HG02884 (cell line): Measurements from ENCODE around the gene NR3C1.

Source experiments
- ATAC-seq: cut with Tn5 transposase; IDR thresholded peaks from one replicate; pipeline ENCODE4 v1.9.1; 2021; ENCODE audit warnings: mild to moderate bottlenecking, moderate library complexity; ENCODE audit not compliant: unreplicated experiment

NR3C1 gene

DNA sequence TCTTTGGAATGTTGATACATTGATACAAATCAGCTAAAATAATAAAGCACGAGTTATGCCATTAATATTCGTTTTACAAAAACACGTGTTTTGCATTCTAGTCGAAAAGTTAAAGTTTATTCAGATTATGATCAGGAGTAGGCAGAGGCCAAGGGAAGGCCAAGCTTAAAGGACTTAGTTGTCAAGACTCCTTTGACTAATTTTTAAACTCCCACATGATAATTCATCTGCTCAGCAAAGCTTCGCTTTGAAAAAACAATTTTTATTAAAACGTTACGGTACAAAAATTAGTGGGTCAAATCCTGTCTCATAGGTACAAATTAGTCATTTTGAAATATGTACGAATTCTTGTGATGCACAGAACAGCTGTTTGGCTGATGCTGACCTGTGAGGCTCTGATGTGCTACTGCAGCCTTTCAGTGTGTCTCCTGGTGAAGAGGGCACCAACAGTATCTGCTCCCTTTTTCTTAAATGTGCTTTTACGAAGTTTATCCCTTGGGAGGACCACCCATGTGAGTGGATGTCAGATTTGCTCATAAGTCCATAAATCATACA lies 23.0 kb upstream of the NR3C1 start:
- peak; percentile 85 for ATAC-seq

DNA sequence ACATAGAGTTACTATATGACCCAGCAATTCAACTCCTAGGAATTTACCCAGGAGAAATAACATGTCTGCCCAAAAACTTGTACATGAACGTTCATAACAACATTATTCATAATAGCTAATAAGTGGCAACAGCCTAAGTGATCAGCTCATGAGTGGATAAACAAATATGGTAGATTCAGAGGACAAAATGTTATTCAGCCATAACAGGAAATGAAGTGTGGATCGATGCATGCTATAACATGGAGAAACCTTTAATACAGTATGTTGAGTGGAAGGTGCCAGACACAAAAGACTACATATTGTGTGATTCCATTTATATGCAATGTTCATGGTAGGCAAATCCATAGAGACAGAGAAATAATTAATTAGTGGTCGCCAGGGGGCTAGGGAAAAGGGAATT lies 22.3 kb upstream of the NR3C1 start:
- no peak for ATAC-seq

DNA sequence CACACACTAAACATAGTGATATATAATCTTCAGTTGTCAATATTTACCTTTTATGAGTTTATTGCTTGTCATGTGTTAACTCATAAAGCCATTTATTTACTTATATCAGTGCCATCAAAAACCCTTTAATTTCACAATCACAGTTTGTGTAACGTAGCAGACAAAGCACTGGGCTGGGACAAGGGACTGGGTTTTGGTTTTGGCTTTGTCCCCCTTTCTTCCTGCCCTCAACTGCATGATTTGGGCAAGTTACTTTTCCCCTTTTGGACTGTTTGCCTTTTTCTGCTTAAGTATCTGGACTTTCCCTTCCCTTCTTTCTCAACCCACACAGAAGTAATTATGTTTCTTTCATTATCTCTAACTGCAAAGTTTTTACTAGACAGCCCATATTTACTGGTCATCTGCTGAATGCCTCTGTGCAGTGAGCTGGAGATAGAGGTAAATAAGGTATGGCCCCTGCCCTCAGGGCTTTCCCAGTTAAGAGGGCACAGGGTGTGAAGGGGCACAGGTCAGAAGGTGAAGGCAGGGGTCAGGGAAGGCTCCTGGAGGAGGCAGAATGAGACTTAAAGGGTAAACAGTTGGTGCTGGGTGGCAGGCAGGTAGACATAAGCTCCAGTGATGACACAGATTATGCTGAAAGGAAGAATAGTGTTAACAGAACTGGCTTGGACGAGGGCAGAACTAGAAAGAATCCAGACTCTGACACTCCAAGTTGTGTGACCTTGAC lies 14.8 kb upstream of the NR3C1 start:
- ATAC-seq: peak; percentile 59

DNA sequence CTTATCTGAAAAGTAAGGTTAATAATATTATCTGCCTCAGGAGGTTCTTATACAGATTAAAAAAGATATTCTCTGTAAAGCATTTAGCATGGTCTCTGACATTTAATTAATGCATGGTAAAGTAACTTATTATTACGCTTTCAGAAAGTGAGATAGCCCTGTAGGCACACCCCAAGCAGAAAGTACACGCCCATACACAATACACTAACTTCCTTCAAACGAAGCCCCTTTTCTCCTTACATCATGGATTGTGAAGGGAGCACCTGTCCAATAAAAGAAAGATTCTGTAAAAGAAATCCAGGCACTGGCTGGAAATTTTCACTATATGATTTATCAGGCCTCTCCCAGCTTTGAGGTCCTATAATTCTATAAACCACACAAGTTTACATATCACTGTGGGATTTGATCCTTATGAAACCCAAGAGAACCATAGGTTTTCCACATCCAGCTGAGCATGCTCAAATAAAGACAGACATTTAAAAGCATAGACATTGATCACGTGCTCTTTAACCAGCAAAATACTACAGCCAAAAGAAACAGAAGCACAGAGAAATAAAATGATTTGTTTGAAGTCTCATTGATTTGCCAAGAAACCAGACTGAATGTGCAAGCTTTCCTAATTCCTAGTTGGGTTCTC lies 14.1 kb upstream of the NR3C1 start:
- ATAC-seq: no peak

DNA sequence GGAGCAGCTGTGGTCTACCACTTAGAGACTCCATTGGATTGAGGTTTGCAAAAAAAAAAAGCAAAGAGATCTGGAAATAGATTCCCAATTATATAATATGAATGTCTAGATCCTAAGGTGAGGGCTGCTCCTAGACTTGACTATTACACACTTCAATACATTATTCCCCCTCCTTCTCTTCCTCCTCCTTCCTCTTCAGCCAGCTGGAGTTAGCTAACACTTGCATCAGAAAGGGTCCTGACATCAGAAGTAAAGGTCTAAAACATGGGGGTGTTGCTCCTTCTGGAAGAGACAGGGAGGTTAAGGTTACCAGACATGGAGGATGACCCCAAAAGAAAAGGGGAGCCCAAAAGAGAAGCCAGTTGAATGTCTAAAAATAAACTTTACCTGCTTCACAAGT lies 12.9 kb upstream of the NR3C1 start:
- ATAC-seq: no peak

DNA sequence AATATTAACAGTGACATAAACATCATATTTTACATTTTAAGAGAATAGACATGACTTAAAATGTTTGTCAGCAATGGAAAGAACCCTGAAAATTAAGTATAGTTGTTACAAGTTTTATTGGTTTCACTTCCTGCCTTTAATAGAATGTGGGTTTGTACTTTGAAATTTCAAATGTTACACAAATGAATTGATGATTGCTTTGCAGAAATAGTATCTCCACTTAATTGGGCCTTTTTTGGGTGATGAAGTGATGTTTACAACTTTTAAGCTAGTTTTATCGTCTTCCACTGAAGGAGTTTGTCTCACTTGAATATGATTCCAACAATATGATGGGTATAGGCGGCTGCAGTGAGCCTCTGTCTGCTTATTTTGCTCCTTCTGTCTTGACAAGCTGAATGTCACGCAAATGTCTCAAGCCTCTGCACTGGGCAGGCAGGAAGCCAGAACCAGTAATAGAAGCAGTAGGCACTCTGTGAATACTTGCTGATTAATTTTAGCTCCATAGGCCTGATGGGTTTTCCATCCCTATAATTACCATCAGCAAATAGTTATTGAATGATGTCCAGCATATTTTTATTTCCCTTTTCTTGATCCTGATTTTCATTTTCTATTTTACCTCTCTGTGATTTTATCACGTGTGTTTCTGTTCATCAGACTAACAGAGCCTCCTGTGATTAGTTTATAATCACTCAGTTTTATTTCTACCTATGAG lies 10.6 kb upstream of the NR3C1 start:
- ATAC-seq: peak; percentile 73

DNA sequence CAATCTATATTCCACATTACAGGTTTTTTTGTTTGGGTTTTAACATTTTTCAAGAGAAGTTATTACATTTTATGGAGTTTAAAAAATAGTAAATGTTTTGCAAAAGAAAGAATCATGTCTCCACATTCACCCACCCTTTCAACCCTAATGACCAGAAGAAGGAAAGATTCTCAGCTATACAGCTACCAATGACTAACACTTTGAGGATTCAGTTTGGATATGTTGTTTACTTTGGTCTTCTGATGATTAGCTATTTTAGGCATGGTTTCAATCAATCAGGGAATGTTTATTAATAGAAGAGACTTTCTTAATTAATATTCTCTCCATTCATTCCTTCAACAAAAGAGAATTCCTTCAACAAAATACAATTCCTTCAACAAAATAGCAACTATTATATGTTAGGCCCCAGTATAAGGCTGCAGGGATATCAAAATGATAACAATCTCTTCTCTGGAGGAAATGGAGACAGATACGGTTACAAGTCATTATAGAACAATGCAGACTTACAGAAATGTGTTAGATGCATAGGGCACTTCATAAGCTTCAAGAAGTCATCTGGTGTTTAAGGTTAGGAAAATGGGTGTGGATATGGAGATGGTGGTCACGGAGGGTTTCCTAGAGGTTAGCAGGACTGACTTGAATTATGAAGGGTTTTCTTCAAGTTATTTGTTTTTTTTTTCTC lies 9.3 kb upstream of the NR3C1 start:
- no peak for ATAC-seq

DNA sequence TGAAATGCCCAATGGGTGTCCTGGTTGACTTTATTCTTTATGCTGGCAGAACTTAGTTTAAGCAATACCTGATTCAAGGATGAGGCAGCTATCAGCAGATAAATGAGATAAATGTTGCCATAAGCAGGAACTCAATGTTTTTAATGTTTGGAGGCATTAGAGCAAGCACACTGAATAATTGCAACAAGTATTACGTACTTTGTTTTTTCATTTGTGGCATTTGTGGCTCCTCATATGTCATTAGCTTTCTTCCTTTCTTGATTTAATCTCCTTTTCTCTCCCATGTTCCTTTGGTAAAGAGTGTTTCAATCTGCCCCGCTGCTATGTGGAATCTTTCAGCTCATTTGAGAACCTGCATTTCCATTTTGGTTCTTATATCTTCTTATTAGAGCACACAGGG lies 6.4 kb upstream of the NR3C1 start:
- no peak for ATAC-seq

DNA sequence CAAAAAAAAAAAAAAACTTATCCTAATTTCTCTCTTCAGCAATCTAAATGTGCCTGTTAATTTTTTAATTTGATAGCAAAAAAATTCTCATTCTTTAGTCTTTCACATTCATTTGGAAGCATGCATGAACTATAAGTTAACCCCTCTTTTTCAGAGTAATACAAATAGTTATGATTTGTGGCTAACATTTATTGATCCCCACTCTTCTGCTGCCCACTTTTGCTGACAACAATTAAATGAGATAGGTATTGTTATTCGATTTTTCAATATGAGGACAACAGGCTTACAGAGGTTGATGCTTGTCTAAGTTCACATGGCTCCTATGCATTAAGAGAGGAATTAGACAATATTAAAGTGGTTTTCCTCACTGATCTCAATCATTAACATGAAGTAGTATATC lies 2.9 kb upstream of the NR3C1 start:
- ATAC-seq: no peak

DNA sequence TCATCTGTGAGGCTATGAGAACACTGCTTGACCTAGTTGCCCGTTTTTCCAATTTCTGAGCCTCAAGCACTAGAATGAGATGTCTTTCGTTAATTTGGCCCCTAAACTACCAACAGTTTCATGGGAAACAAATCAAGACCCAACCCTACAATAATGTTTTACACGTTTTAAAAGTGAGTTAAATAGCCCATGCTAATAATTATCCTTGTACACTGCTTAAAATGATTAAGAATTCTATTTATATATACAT lies 2.3 kb upstream of the NR3C1 start:
- no peak for ATAC-seq

DNA sequence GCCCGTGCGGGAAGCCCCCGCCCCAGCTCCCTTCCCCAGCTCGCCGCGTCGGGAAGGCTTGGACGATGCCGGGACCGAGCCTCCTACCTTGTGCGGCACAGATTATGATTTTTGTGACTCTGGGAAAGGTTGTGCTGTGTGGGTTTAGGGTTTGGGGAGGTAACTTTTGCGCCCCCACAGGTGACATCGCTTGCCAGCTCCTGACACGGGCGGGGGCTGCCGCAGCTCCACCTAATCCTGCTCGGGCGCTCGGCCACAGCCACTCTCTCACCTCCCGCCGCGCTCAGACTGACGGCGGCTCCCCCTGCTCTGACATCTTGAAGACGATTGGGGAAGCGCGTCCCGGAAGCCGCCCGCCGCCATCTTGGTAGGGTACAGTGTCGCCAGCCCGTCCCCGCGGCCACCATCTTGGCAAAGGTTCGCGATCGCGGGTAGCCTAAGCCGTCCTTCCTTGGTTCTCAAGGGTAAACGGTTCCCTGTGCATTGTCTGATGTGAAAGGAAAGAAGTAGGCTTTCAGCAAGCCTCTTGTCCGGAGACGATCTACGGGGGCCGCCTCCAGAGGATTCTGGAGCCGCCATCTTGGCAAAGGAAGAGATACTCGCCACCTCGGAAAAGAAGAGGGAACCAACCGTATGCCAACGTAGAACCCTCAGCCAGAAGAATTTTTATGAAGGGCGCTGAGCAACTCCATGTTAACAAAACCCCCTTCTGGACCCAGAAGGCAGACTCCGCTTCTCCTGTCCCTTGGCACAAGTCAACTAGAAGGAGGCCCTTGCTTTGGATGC lies 1.8 kb upstream of the NR3C1 start:
- peak; percentile 23 for ATAC-seq

DNA sequence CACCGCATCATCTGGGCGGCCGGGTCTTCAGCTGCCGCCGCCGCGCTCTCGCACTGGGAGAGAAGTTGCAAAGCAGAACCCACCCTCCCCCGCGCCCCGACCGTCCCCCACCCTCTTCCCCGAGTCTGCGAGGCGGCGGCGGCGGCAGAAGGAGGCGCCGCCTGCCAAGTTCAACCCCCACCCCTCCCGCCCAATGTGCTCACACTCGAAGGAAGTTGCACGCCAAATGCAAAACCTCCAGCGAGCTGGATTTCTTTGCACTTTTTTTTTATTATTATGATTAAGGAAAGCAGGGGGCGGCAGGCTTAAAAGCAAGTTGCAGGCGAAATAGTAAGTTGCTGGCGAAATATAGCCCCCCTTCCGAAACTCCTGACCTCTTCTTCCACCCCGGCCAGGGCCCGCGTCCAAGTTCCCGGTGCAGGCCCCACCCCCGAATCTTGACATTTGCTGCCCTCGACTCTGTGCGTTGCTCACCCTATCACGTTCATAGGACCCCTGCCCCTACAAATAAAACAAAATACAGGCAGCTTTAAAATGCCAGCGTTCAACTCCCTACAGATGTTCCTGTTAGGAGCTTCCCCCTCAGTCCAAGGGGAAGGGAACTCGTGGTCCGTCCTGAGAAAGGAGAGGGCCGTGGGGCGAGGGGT lies 1.1 kb upstream of the NR3C1 start:
- ATAC-seq: peak; percentile 16

DNA sequence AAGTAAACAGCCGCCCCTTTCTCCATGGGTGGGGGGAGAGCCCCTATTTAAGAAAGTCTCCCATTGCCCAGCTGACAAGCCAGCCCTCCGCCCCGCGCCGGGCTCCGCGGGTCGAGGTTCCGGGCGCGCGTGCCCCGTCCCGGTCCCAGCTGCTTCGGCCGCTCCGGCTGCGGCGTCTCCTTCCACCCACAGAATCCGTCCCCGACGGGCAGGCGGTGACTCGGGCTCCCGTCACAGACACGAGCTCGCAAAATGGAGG lies 223 bp downstream of the NR3C1 start:
- peak; percentile 6 for ATAC-seq

DNA sequence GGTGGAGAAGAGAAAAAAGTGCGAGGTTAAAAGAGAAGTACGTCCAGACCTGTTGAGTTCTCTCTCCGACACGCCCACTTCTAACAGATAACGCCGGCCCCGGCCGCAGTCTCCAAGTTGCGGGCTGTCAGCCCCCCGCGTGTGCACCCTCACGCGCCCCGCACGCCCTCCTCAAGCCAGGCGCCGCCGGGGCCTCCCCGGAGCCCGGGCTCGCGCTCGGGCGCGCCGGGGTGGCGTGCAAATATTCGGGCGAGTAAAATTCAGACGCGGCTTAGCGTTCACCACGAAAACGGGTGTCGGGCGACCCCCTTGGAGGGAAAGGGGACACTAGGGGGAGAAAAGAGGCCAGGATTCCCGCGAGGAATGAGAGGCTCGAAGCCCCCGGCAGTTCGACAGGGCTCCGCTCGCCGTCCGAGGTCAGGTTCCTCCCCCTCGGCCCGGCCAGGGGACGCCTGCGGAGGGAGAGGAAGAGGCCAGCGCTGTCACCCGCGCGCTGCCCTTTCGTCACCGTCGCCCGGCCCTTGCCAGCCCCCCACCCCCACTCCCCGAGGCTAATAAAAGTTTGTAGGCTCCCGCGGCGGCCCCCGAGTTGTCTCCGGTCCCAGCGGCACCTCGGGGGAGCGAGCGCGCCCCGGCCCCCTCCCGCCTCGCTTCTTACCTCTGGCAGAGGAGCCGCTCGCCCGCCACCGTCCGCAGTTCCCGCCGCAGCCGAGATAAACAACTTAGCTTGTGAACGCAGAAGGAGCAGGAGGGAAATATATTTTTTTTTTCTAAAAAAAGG lies 743 bp downstream of the NR3C1 start:
- ATAC-seq: no peak

DNA sequence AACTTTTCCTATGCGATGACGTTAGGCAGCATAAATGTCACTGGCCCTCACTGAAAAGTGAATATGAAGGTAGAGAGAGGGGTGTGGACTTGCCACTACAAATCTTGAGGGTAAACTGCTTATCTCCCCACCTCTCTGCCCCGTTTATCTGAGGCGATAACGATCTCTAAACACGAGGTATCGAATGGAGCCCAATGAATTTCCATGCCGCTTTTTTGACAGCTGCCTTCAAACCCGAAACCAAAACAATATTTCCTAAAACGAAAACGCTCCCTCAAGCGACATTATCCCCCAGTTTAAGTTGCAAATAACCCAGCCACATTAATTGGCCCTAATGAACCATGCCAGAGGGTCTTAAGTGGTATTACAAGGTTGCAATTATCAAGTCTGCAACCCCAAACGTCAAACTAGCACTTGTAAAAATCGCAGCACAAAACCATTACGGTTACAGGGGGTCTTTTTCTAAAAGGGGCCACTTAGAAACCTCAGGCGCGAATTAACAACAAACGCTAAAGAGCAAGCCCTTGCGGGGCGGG lies 1.4 kb downstream of the NR3C1 start:
- no peak for ATAC-seq

DNA sequence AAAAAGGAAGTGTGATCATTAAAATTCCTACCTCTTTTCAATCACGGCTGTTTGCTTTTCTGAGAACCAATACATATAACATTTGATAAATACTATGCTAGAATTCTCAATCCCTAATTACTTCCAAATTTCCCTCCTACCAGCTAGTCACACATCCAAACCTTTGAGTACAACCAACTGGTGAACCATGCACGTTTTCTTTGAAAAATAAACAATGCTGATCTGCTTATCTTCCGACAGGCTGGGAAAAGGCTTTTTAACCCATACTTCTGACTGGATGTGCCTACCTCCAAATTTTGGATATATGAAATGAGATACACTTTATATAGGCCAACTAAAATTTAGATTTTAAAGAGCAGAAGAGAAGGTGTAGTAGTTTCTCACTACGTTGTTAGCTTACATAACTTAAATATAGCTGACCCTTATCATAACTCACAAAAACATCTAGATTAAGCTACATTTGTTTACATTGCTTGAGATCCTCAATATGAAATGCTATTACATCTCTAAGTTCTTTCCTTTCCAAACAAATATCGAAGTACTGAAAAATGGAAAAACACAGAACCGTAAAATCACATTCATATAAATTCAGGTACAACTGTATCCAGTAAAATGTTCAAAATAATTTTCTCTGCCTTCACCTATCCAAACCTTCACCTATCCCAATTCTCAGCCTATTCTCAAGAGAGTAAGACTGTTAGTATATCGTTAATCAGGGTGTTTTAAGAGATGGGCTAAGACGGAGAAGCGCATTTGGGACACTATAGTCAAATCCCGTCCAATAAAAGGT lies 2.1 kb downstream of the NR3C1 start:
- no peak for ATAC-seq

DNA sequence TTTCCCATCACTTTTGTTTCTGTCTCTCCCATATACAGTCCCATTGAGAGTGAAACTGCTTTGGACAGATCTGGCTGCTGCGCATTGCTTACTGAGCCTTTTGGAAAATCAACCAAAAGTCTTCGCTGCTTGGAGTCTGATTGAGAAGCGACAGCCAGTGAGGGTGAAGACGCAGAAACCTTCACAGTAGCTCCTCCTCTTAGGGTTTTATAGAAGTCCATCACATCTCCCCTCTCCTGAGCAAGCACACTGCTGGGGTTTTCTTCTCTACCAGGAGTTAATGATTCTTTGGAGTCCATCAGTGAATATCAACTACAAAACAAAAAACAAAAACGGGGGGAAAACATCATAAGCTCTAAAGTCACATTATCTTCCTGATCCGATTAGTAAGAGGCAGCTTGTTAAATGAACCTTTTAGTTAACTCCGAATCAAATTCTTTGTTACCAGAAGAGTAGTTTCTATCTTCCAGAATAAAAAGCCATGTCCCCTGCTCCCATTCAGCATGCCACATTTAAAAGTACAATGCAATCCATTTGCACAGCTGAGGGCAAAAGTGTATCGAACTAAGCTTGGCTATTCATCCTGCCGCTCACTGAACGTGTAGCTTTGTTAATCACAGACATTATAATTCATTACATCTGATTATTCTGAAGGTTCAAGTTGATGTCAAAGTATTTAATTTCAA lies 2.8 kb downstream of the NR3C1 start:
- no peak for ATAC-seq
